Neural cell (in vitro differentiated cells): ENCODE measurements around the gene SPRR1A.
"Not testable (repeated sequence)": the region's sequence is repeated elsewhere in the genome, so short reads cannot be mapped to it uniquely, and the experiment has no call there.

ENCODE experiments used
- CTCF ChIP-seq: fragments of 450-650 bp; IDR thresholded peaks from 2 replicates; pipeline ENCODE4 v1.5.1; 2014; ENCODE audit warnings: antibody characterized with exemption, mild to moderate bottlenecking, moderate library complexity; ENCODE audit not compliant: poor library complexity, severe bottlenecking
- EP300 ChIP-seq: fragments of 450-650 bp; conservative IDR thresholded peaks from 2 replicates; pipeline ENCODE4 v1.6.1; 2014; ENCODE audit warnings: antibody characterized with exemption, mild to moderate bottlenecking, moderate library complexity; ENCODE audit not compliant: poor library complexity, severe bottlenecking
- EZH2 ChIP-seq: fragments of 200-600, 300-800 bp; shearing (Covaris generic), sonication (generic); IDR thresholded peaks from 2 replicates; pipeline ENCODE4 v1.6.1; 2014; ENCODE audit warnings: antibody characterized with exemption, low read length, borderline replicate concordance, mild to moderate bottlenecking; ENCODE audit not compliant: insufficient read depth, poor library complexity, severe bottlenecking
- MXI1 ChIP-seq: fragments of 450-650 bp; conservative IDR thresholded peaks from 2 replicates; pipeline ENCODE4 v1.6.1; 2014; ENCODE audit warnings: antibody characterized with exemption, mild to moderate bottlenecking; ENCODE audit not compliant: poor library complexity, severe bottlenecking
- POLR2AphosphoS5 ChIP-seq: IDR thresholded peaks from 2 replicates; pipeline ENCODE4 v1.6.1; 2012
- RAD21 ChIP-seq: fragments of 450-650 bp; conservative IDR thresholded peaks from 2 replicates; pipeline ENCODE4 v1.6.1; 2014; ENCODE audit warnings: antibody characterized with exemption, mild to moderate bottlenecking, moderate library complexity
- REST ChIP-seq: IDR thresholded peaks from 2 replicates; pipeline ENCODE4 v1.6.1; 2012; ENCODE audit warnings: borderline replicate concordance
- TAF1 ChIP-seq: IDR thresholded peaks from 2 replicates; pipeline ENCODE4 v1.6.1; 2012; ENCODE audit warnings: low read depth

GRCh38 chr1:153022340-153022739, 38.5 kb downstream of the SPRR1A start:
- not testable (repeated sequence) for TF ChIP-seq CTCF, EZH2, EP300, POLR2AphosphoS5, RAD21, MXI1, TAF1, REST
